ENCODE data around the gene SLC22A15.

DNA sequence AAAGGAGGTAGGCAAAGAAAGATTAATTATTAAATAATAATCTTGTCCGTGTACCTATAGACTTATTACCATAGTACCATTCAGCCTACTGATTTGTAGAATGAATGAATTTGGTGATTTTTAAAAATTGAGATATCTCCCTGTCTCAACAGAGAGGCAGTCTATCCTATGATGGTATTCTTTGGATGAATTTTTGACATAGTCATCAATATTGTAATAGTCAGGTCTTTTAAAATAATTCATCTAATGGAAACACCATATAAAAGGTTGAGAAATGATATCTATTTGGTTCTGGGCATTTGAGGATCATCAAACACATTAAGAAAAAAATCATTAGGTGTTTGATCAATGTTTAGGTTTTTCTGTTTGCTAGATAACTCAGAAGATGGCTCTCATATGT is 99.3 kb downstream of the SLC22A15 start:
- TF ChIP-seq RAD21 (conservative IDR thresholded peaks at IDR 0.05): no peak
- no peak for TF ChIP-seq EZH2 (IDR thresholded peaks at IDR 0.05; ENCODE audit: borderline replicate concordance, insufficient read depth, low read length, poor library complexity, severe bottlenecking)
- TF ChIP-seq, protein P1, sequence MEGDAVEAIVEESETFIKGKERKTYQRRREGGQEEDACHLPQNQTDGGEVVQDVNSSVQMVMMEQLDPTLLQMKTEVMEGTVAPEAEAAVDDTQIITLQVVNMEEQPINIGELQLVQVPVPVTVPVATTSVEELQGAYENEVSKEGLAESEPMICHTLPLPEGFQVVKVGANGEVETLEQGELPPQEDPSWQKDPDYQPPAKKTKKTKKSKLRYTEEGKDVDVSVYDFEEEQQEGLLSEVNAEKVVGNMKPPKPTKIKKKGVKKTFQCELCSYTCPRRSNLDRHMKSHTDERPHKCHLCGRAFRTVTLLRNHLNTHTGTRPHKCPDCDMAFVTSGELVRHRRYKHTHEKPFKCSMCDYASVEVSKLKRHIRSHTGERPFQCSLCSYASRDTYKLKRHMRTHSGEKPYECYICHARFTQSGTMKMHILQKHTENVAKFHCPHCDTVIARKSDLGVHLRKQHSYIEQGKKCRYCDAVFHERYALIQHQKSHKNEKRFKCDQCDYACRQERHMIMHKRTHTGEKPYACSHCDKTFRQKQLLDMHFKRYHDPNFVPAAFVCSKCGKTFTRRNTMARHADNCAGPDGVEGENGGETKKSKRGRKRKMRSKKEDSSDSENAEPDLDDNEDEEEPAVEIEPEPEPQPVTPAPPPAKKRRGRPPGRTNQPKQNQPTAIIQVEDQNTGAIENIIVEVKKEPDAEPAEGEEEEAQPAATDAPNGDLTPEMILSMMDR (IDR thresholded peaks at IDR 0.05; ENCODE audit: poor library complexity, severe bottlenecking): no peak
- no peak for TF ChIP-seq EP300 (conservative IDR thresholded peaks at IDR 0.05; ENCODE audit: poor library complexity, severe bottlenecking)
- TF ChIP-seq, protein P2, sequence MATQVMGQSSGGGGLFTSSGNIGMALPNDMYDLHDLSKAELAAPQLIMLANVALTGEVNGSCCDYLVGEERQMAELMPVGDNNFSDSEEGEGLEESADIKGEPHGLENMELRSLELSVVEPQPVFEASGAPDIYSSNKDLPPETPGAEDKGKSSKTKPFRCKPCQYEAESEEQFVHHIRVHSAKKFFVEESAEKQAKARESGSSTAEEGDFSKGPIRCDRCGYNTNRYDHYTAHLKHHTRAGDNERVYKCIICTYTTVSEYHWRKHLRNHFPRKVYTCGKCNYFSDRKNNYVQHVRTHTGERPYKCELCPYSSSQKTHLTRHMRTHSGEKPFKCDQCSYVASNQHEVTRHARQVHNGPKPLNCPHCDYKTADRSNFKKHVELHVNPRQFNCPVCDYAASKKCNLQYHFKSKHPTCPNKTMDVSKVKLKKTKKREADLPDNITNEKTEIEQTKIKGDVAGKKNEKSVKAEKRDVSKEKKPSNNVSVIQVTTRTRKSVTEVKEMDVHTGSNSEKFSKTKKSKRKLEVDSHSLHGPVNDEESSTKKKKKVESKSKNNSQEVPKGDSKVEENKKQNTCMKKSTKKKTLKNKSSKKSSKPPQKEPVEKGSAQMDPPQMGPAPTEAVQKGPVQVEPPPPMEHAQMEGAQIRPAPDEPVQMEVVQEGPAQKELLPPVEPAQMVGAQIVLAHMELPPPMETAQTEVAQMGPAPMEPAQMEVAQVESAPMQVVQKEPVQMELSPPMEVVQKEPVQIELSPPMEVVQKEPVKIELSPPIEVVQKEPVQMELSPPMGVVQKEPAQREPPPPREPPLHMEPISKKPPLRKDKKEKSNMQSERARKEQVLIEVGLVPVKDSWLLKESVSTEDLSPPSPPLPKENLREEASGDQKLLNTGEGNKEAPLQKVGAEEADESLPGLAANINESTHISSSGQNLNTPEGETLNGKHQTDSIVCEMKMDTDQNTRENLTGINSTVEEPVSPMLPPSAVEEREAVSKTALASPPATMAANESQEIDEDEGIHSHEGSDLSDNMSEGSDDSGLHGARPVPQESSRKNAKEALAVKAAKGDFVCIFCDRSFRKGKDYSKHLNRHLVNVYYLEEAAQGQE (IDR thresholded peaks at IDR 0.05; ENCODE audit: borderline replicate concordance): no peak
- TF ChIP-seq SMC3 (conservative IDR thresholded peaks at IDR 0.05; ENCODE audit: poor library complexity): no peak
